Prostate gland (tissue), 2 donors: ENCODE measurements around the gene ITIH2. TPM values are rescaled to one million over a fixed set of nuclear protein-coding genes. Genes with fewer than 3 reads are reported as not detected.
"Not testable (repeated sequence)": the region's sequence is repeated elsewhere in the genome, so short reads cannot be mapped to it uniquely, and the experiment has no call there.

Experiments
- DNase-seq: peaks from one replicate; pipeline ENCODE4 v3.0.0-alpha.2; 2019; ENCODE audit warnings: low spot score
- H3K27ac ChIP-seq, 2 donors: fragments of 200-600 bp; sonication (generic); 2 replicates each; pipeline ENCODE4 v1.5.1; 2017 to 2019
- H3K27me3 ChIP-seq: fragments of 200-600 bp; sonication (generic); replicated peaks from 2 replicates; pipeline ENCODE4 v1.5.1; 2019; ENCODE audit not compliant: insufficient read depth
- H3K36me3 ChIP-seq, 2 donors: fragments of 200-600 bp; sonication (generic); 1 replicate in 1 of 2; 2 replicates in 1 of 2; pipeline versions ENCODE4 v1.5.1 to v1.8.1; 2017 to 2019
- H3K4me1 ChIP-seq: fragments of 200-600 bp; sonication (generic); replicated peaks from 2 replicates; pipeline ENCODE4 v1.5.1; 2019
- H3K4me3 ChIP-seq, 2 donors: fragments of 200-600 bp; sonication (generic); 2 replicates each; pipeline ENCODE4 v1.5.1; 2017 to 2019
- H3K9me3 ChIP-seq: fragments of 200-600 bp; sonication (generic); 2 replicates; pipeline ENCODE4 v1.5.1; 2017
- POLR2A ChIP-seq: fragments of 450-650 bp; IDR thresholded peaks from one replicate; pipeline ENCODE4 v1.6.1; 2016; ENCODE audit warnings: antibody characterized with exemption, mild to moderate bottlenecking
- POLR2AphosphoS5 ChIP-seq: sonication (generic); formaldehyde crosslinking; IDR thresholded peaks from one replicate; pipeline ENCODE4 v1.6.1; 2017; ENCODE audit warnings: antibody characterized with exemption
- WGBS: methylation state at CpG from one replicate; pipeline ENCODE4 v1.1.5; 2018; 5-methylcytosine and 5-hydroxymethylcytosine counted together
- intact Hi-C: fragments of 100-400 bp; cut with DNase I; formaldehyde crosslinking; loops from one replicate; pipeline ENCODE4 v1.14.2; 2022
- total RNA-seq, 2 donors: library from RNA; depleted of rRNA; stranded (reverse); fragments of >200 nt; gene quantifications; one replicate each; pipeline ENCODE4 v1.1.0, GENCODE V29; 2016
- TF ChIP-seq, protein P1 (sequence below), 4 experiments: fragments of 200-600 bp in 2 of 4; fragments of 450-650 bp in 2 of 4; sonication (generic) in 2 of 4; IDR thresholded peaks; 1 replicate in 3 of 4; 2 replicates in 1 of 4; pipeline ENCODE4 v1.5.1; 2016 to 2019; ENCODE audit warnings: antibody characterized with exemption in 4 of 4, mild to moderate bottlenecking in 2 of 4, moderate library complexity in 2 of 4

The ITIH2 gene
- total RNA-seq, 2 donors from 2014 or later, result not detected

DNA sequence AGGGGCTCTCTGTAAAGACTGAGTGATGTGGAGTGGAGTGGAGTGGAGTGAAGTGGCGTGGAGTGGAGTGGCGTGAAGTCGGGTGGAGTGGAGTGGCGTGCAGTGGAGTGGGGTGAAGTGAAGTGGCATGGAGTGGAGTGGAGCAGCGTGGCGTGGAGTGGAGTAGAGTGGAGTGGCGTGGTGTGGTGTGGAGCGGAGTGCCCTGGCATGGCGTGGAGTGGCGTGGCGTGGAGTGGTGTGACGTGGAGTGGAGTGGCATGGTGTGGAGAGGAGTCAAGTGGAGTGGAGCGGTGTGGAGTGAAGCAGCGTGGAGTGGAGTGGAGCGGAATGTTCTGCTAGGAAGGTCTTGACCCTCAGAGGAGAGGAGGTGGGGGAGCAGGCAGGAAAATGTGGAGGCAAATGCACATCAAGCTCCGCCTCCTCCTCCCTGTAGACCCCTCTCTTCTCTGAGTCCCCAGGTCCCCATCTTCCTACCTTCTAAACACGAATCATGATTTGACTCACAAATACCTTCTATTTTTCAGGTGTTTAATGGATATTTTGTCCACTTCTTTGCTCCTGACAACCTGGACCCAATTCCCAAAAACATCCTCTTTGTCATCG lies 19.9 kb downstream of the ITIH2 start:
- Histone ChIP-seq H3K4me3 (no peak overlapping the region), H3K4me1 (no peaks in the 10 kb centered on the region), H3K27me3 (no peaks in the 10 kb centered on the region), H3K9me3 (no peaks in the 10 kb centered on the region), H3K36me3 (no peaks in the 10 kb centered on the region), H3K27ac (no peak overlapping the region)
- TF ChIP-seq, protein P1, sequence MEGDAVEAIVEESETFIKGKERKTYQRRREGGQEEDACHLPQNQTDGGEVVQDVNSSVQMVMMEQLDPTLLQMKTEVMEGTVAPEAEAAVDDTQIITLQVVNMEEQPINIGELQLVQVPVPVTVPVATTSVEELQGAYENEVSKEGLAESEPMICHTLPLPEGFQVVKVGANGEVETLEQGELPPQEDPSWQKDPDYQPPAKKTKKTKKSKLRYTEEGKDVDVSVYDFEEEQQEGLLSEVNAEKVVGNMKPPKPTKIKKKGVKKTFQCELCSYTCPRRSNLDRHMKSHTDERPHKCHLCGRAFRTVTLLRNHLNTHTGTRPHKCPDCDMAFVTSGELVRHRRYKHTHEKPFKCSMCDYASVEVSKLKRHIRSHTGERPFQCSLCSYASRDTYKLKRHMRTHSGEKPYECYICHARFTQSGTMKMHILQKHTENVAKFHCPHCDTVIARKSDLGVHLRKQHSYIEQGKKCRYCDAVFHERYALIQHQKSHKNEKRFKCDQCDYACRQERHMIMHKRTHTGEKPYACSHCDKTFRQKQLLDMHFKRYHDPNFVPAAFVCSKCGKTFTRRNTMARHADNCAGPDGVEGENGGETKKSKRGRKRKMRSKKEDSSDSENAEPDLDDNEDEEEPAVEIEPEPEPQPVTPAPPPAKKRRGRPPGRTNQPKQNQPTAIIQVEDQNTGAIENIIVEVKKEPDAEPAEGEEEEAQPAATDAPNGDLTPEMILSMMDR (IDR thresholded peaks at IDR 0.05), result no peak
- TF ChIP-seq POLR2A, result no peak
- TF ChIP-seq POLR2AphosphoS5, result no peak
- no peak for DNase-seq
- intact Hi-C loops, result no loop called here
- WGBS, result 93% methylated on average over 18 of the region's 18 CpGs

DNA sequence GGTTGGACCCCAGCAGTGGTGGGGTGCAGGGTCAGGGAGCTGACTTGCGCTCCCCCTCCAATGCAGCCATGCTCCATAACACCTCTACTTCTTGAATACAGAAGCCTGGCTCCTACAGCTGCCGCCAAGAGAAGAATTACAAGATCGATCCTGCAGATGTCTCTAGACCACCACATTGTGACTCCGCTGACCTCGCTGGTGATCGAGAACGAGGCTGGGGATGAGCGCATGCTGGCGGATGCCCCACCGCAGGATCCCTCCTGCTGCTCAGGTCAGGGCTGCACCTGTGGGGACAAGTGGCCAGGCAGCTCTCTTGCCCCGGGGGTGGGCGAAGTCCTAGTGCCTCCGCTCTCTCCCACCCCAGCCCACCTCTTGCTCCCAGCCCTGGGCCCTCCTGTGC lies 31.7 kb downstream of the ITIH2 start:
- DNase-seq, result no peak
- WGBS, result 92% methylated on average over 13 of the region's 13 CpGs

DNA sequence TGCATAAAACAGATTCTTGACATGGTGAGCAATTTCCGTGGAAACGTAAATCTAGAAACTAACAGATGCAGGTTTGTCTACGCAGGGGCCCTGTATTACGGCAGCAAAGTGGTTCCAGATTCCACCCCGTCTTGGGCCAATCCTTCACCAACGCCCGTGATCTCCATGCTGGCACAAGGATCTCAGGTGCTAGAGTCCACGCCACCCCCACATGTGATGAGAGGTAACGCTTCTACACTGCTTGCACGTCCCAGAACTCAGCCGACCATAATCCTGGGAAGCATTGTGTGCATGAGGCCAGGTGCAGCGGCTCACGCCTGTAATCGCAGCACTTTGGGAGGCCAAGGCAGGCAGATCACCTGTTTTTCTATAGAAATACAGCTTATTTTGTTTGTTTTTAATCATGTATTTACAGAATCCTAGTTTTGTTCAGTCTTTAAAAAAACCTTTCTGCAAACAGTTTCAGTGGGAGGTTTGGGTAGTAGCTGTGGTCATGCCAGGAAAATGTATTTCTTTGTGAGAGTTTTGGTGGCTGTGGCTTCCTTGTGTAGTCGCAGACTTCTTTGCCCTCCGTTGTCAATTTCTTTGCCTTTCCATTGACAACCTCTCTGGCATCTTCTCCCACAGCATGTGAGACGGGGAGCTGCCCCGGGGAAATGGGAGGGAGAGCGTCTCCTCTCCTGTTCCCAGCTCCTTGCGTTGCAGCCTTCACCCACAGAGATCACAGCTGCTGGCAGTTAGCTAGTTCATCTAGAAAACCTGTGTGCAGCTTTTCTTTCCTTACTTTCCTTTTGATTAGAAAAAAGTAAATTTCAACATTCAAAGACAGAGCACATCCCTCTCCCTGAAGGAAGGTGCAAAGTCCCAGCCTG lies 35.7 kb downstream of the ITIH2 start:
- TF ChIP-seq, protein P1 (IDR thresholded peaks at IDR 0.05), result no peak
- no peak for DNase-seq
- Histone ChIP-seq H3K4me1 (no peaks in the 10 kb centered on the region), H3K36me3 (no peaks in the 10 kb centered on the region), H3K27me3 (no peaks in the 10 kb centered on the region), H3K27ac (no peak overlapping the region), H3K4me3 (no peak overlapping the region), H3K9me3 (no peaks in the 10 kb centered on the region)
- intact Hi-C loops, result no loop called here
- 74% methylated on average over 20 of the region's 20 CpGs for WGBS

More for the DNA sequence above, 31.7 kb downstream of the ITIH2 start:
- Histone ChIP-seq H3K4me1 (no peaks in the 10 kb centered on the region), H3K27ac (no peak overlapping the region), H3K4me3 (no peak overlapping the region), H3K36me3 (no peaks in the 10 kb centered on the region), H3K27me3 (no peaks in the 10 kb centered on the region), H3K9me3 (no peaks in the 10 kb centered on the region)
- TF ChIP-seq POLR2AphosphoS5 (no peak), POLR2A (no peak)
- TF ChIP-seq, protein P1 (IDR thresholded peaks at IDR 0.05), result no peak
- intact Hi-C loops, result no loop called here

DNA sequence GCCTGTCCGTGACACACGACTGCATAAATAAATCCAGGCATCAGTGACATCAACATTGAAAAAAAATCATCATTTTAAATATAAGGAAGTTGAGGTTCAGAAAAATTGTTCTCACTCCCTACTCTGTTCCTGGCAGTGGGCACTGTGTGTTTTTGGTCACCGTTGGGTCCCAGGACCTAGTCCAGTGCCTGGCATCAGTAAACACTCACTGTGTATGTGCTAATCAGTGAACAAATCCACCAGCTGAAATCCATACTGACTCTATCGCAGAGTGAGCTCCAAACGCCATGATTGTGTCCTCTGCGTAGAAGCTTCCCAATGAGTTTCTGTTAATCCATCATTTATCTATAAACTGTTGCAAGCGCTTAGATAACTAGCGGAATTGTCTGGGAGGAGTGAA lies 41.2 kb downstream of the ITIH2 start:
- intact Hi-C loops, result no loop called here
- DNase-seq, result no peak
- no peak for TF ChIP-seq POLR2AphosphoS5
- TF ChIP-seq POLR2A, result no peak
- TF ChIP-seq, protein P1 (IDR thresholded peaks at IDR 0.05), result no peak
- Histone ChIP-seq H3K4me3 (no peak overlapping the region), H3K27me3 (no peaks in the 10 kb centered on the region), H3K9me3 (no peaks in the 10 kb centered on the region), H3K4me1 (no peaks in the 10 kb centered on the region), H3K36me3 (no peaks in the 10 kb centered on the region), H3K27ac (no peak overlapping the region)
- 85% methylated on average over 8 of the region's 8 CpGs for WGBS

DNA sequence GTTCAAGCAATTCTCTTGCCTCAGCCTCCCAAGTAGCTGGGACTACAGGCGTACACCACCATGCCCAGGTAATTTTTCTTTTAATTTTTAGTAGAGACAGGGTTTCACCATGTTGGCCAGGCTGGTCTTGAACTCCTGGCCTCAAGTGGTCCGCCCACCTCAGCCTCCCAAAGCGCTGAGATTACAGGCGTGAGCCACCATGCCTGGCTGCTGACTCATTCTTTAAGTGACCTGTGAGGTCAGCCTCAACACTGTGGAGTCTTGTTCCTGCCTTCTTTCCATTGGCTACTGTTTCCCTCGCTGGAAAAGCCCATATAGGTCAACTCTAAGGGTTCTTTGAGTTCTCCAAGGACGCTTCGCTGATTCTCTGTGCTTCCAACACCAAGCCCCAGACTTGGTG lies 45.5 kb downstream of the ITIH2 start:
- DNase-seq, result not testable (repeated sequence)

More for the DNA sequence above, 45.5 kb downstream of the ITIH2 start:
- H3K9me3 ChIP-seq, H3K27me3 ChIP-seq, H3K4me3 ChIP-seq, H3K4me1 ChIP-seq, H3K36me3 ChIP-seq, intact Hi-C loops, H3K27ac ChIP-seq: not testable (repeated sequence)
- WGBS, result 95% methylated on average over 7 of the region's 7 CpGs
